ENCODE measurements around the gene GUCY1A1. TPM values are rescaled to one million over a fixed set of nuclear protein-coding genes. Genes with fewer than 3 reads are reported as not detected.
A peak's percentile ranks its signal among the peaks of the same experiment; 100 is the strongest.

Gene GUCY1A1
- total and polyA plus RNA-seq, 12 donors = 6.7 to 101 (median 60.2) TPM

DNA sequence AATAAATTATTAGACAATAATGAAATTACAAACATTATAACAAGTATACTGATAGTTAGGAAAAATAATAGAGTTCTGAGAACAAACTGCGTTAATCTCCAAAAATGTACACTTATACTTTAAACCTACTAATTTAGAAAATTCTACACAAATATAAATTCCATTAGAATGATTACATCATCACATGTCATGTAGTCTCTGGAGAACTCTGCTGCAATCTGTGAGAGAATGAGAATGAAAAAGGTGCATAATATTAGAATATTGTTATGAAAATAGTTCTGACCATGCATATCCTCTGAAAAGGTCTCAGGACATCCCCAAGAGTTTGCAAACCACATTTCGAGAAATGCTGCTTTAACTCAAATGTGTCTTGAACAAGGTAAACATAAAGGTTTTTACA, 11.4 kb downstream of the GUCY1A1 start:
- Histone ChIP-seq H3K9me3 (no peaks in the 10 kb centered on the region), H3K27ac (no peak overlapping the region), H3K4me3 (no peak overlapping the region), H3K4me1 (peaks cover 0 to 80% (median 40%) of the 10 kb centered on the region in 9 donors), H3K27me3 (no peaks in the 10 kb centered on the region), H3K36me3 (no peaks in the 10 kb centered on the region)
- intact Hi-C loops (cut with DNase I) = loop anchor here in 3 of 10 donors (5.0 to 10.0 kb wide), 4 partner anchors 87 to 246 kb away; no protein-coding TSS in a partner anchor
- WGBS, 2 donors = 87 to 91% methylated on average over 2 of the region's 2 CpGs
- DNase-seq (no peak), ATAC-seq (no peak)
- TF ChIP-seq, protein P1, sequence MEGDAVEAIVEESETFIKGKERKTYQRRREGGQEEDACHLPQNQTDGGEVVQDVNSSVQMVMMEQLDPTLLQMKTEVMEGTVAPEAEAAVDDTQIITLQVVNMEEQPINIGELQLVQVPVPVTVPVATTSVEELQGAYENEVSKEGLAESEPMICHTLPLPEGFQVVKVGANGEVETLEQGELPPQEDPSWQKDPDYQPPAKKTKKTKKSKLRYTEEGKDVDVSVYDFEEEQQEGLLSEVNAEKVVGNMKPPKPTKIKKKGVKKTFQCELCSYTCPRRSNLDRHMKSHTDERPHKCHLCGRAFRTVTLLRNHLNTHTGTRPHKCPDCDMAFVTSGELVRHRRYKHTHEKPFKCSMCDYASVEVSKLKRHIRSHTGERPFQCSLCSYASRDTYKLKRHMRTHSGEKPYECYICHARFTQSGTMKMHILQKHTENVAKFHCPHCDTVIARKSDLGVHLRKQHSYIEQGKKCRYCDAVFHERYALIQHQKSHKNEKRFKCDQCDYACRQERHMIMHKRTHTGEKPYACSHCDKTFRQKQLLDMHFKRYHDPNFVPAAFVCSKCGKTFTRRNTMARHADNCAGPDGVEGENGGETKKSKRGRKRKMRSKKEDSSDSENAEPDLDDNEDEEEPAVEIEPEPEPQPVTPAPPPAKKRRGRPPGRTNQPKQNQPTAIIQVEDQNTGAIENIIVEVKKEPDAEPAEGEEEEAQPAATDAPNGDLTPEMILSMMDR (IDR thresholded peaks at IDR 0.05) = no peak

DNA sequence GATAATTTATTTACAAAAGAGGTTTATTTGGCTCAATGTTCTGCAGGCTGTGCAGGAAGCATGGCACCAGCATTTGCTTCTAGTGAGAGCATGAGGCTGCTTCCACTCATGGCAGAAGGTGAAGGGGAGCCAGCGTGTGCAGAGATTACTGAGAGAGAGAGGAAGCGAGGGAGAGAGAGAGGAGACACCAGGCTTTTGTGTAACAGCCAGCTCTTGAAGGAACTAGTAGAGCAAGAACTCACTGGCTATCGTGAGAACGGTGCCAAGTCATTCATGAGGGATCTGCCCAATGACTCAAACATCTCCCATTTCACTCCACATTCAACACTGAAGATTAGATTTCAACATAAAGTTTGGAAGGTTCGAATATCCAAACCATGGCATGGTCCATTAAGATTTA, 12.7 kb downstream of the GUCY1A1 start:
- intact Hi-C loops (cut with DNase I) = loop anchor here in 3 of 10 donors (5.0 to 10.0 kb wide), 4 partner anchors 85 to 247 kb away; no protein-coding TSS in a partner anchor
- 39 to 44% methylated on average over 5 of the region's 5 CpGs for WGBS, 2 donors
- peaks cover 0 to 82% (median 48%) of the 10 kb centered on the region in 9 donors for H3K4me1 ChIP-seq
- peak overlapping the region in 1 of 10 donors; percentile 48 for H3K27ac ChIP-seq
- H3K36me3 ChIP-seq = no peaks in the 10 kb centered on the region
- no peak overlapping the region for H3K4me3 ChIP-seq
- DNase-seq = peak in 1 of 2 donors; percentile 20
- ATAC-seq = peak in 7 of 8 donors; percentile 20 to 90 (median 57)
- H3K9me3 ChIP-seq = no peaks in the 10 kb centered on the region
- no peaks in the 10 kb centered on the region for H3K27me3 ChIP-seq
- TF ChIP-seq, protein P1 (IDR thresholded peaks at IDR 0.05) = no peak

DNA sequence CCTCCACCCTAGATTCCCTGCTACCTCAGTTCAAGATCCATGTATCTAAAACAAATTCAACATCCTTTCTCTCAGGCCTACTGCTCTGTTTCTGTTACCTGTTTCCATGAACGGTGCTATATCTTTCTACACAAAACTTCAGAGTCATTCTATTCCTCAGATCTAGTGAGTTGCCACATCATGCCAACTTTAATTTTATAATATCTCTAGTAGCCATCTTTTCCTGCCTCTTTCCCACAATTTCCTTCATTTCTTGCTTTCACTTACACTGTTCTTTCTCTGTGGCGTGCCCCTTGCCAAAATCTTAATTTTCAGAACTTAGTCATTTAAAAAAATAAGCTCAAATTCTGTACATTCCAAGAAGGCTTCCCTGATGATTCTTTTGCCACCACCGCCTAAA, 15.2 kb downstream of the GUCY1A1 start:
- intact Hi-C loops (cut with DNase I) = no loop called here
- WGBS, 2 donors = 60 to 65% methylated on average over 3 of the region's 3 CpGs
- TF ChIP-seq, protein P1 (IDR thresholded peaks at IDR 0.05) = no peak

DNA sequence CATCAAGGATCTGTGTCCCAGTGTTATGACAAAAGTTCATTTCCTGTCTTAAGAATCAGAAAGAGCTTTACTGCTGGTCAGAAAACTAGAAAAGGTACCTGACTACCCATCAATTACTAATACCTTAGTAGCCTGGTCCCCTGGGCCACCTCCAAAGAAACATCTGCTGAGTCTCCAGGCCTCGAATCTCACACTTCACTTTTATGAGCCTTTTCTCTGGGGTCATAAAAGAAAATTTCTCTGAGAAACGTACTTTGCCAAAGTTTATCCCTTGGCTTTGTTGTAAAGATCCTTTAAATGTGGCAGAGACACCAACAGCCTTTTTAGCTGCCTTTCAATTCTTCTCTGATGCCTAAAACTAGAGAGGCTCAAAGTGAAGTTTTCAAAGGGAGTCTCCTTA, 17.8 kb downstream of the GUCY1A1 start:
- no peaks in the 10 kb centered on the region for H3K36me3 ChIP-seq
- H3K4me3 ChIP-seq = no peak overlapping the region
- peaks cover 3 to 78% (median 45%) of the 10 kb centered on the region in 9 donors for H3K4me1 ChIP-seq
- DNase-seq (no peak), ATAC-seq (no peak)
- intact Hi-C loops (cut with DNase I) = no loop called here
- TF ChIP-seq, protein P1 (IDR thresholded peaks at IDR 0.05) = no peak
- no peaks in the 10 kb centered on the region for H3K9me3 ChIP-seq
- peak overlapping the region in 3 of 10 donors; percentile 18 to 57 (median 22) for H3K27ac ChIP-seq
- no peaks in the 10 kb centered on the region for H3K27me3 ChIP-seq
- 58 to 67% methylated on average over 2 of the region's 2 CpGs for WGBS, 2 donors

More for the DNA sequence above, 15.2 kb downstream of the GUCY1A1 start:
- no peaks in the 10 kb centered on the region for H3K27me3 ChIP-seq
- H3K9me3 ChIP-seq = no peaks in the 10 kb centered on the region
- H3K27ac ChIP-seq = peak overlapping the region in 4 of 10 donors; percentile 3 to 41 (median 8)
- H3K36me3 ChIP-seq = no peaks in the 10 kb centered on the region
- H3K4me3 ChIP-seq = no peak overlapping the region
- H3K4me1 ChIP-seq = peaks cover 0 to 76% (median 35%) of the 10 kb centered on the region in 9 donors
- no peak for ATAC-seq
- DNase-seq = no peak
